ENCODE results near the gene KRT17. TPM values are rescaled to one million over a fixed set of nuclear protein-coding genes. Genes with fewer than 3 reads are reported as not detected.

Gene KRT17
- total and polyA plus RNA-seq, 10 of the 15 experiments (the other 5 are each of a cell fraction or from before 2014, with no cell fraction given), result 0.47 to 30.0 (median 2.5) TPM

GRCh38 chr17:41635121-41636097 lies 11.0 kb upstream of the KRT17 start (continued):
- TF ChIP-seq PBX3 (IDR thresholded peaks at IDR 0.05; ENCODE audit: insufficient replicate concordance, low read depth, low read length), result no peak
- TF ChIP-seq E2F4 (IDR thresholded peaks at IDR 0.05; ENCODE audit: low read depth, low read length), result no peak
- TF ChIP-seq STAT1 (conservative IDR thresholded peaks at IDR 0.05), result no peak
- no peak for TF ChIP-seq TARDBP (IDR thresholded peaks at IDR 0.05; ENCODE audit: borderline replicate concordance)
- TF ChIP-seq TAF1 (IDR thresholded peaks at IDR 0.05; ENCODE audit: borderline replicate concordance, low read depth, low read length), result no peak
- no peak for TF ChIP-seq NFYA (IDR thresholded peaks at IDR 0.05; ENCODE audit: borderline replicate concordance, low read depth, low read length)
- no peak for TF ChIP-seq CBFB (IDR thresholded peaks at IDR 0.05; ENCODE audit: low read depth)
- TF ChIP-seq CHD4 (IDR thresholded peaks at IDR 0.05), result no peak
- no peak for TF ChIP-seq ZNF24 (IDR thresholded peaks at IDR 0.05)
- no peak for TF ChIP-seq HDAC6 (IDR thresholded peaks at IDR 0.05; ENCODE audit: unreplicated experiment)
- no peak for TF ChIP-seq NR2C1 (IDR thresholded peaks at IDR 0.05)
- TF ChIP-seq MTA3 (IDR thresholded peaks at IDR 0.05; ENCODE audit: borderline replicate concordance, low read length), result no peak
